K562 (cell line): ENCODE data around the gene RFPL4A. TPM values are rescaled to one million over a fixed set of nuclear protein-coding genes. Genes with fewer than 3 reads are reported as not detected.

Experiments
- ARHGAP35 ChIP-seq: fragments of 450-650 bp; IDR thresholded peaks from 2 replicates; pipeline ENCODE4 v1.6.1; 2018; ENCODE audit not compliant: partially characterized antibody
- CBFA2T3 ChIP-seq: fragments of 450-650 bp; IDR thresholded peaks from 2 replicates; pipeline ENCODE4 v1.6.1; 2017
- CBFB ChIP-seq: sonication (generic); formaldehyde crosslinking; IDR thresholded peaks from 2 replicates; pipeline ENCODE4 v1.4.0; 2020; ENCODE audit warnings: mild to moderate bottlenecking, missing genetic modification reagents
- CCAR2 ChIP-seq: fragments of 200-400 bp; formaldehyde crosslinking; IDR thresholded peaks from 2 replicates; pipeline ENCODE4 v1.6.1; 2017; ENCODE audit warnings: mild to moderate bottlenecking, low read depth, low read length
- EP300 ChIP-seq: IDR thresholded peaks from 2 replicates; pipeline ENCODE4 v1.6.1; 2012; ENCODE audit warnings: low read length, improper control_type of control experiment
- HNRNPH1 ChIP-seq: fragments of 200-400 bp; formaldehyde crosslinking; optimal IDR thresholded peaks from 2 replicates; pipeline ENCODE3; 2017; ENCODE audit warnings: low read depth, mild to moderate bottlenecking, low read length, moderate library complexity
- MAFG ChIP-seq: fragments of 450-650 bp; conservative IDR thresholded peaks from 2 replicates; pipeline ENCODE4 v1.6.1; 2016; ENCODE audit warnings: missing genetic modification characterization, missing compliant biosample characterization
- MGA ChIP-seq: fragments of 450-650 bp; IDR thresholded peaks from 2 replicates; pipeline ENCODE4 v1.6.1; 2016; ENCODE audit warnings: mild to moderate bottlenecking, moderate library complexity
- NBN ChIP-seq: fragments of 450-650 bp; IDR thresholded peaks from 2 replicates; pipeline ENCODE4 v1.6.1; 2016; ENCODE audit warnings: low read depth, mild to moderate bottlenecking
- PYGO2 ChIP-seq: fragments of 450-650 bp; IDR thresholded peaks from 2 replicates; pipeline ENCODE4 v1.6.1; 2016; ENCODE audit warnings: mild to moderate bottlenecking, missing genetic modification characterization, moderate library complexity, missing compliant biosample characterization
- TFE3 ChIP-seq: fragments of 450-650 bp; formaldehyde crosslinking; IDR thresholded peaks from 2 replicates; pipeline ENCODE4 v1.4.0; 2020; ENCODE audit warnings: mild to moderate bottlenecking, mixed read lengths
- ZNF695 ChIP-seq: fragments of 450-650 bp; formaldehyde crosslinking; IDR thresholded peaks from 2 replicates; pipeline ENCODE4 v1.4.0; 2020; ENCODE audit warnings: mild to moderate bottlenecking, moderate library complexity
- polyA plus RNA-seq, 8 experiments: library from polyadenylated mRNA; depleted of rRNA in 4 of 8; stranded (reverse) in 5 of 8; unstranded in 3 of 8; fragments of >200 nt; fragmentation: Nextera tagmentation in 2 of 8; fragmentation: Illumina TruSeq in 1 of 8; extraction: Ambion mirVana in 2 of 8; extraction: Trizol in 1 of 8; gene quantifications; 2 replicates each; pipeline versions ENCODE4 v1.2.1 to v1.2.3, GENCODE V29; 2011 to 2014; ENCODE audit warnings: inconsistent platforms in 1 of 8, missing spikeins in 1 of 8
- total RNA-seq, 7 experiments: library from RNA; depleted of rRNA in 6 of 7; stranded (reverse); fragments of >200 nt in 6 of 7; fragmentation: Illumina TruSeq in 2 of 7; extraction: Trizol in 2 of 7; gene quantifications; 2 replicates each; pipeline versions ENCODE4 v1.2.1 to v1.2.3, GENCODE V29; 2011 to 2021; ENCODE audit warnings: low replicate concordance in 1 of 7
- TF ChIP-seq, protein P1 (sequence below): sonication (generic); formaldehyde crosslinking; IDR thresholded peaks from 2 replicates; pipeline ENCODE4 v1.9.0; 2022; ENCODE audit warnings: mild to moderate bottlenecking, missing genetic modification reagents
- TF ChIP-seq, protein P2 (sequence below): fragments of 450-650 bp; IDR thresholded peaks from 2 replicates; pipeline ENCODE4 v1.6.1; 2016

RFPL4A gene
- total and polyA plus RNA-seq, 9 of the 15 experiments (the other 6 are each of a cell fraction or from before 2014, with no cell fraction given): 0.13 to 1.1 (median 0.23) TPM; not detected in 1

DNA sequence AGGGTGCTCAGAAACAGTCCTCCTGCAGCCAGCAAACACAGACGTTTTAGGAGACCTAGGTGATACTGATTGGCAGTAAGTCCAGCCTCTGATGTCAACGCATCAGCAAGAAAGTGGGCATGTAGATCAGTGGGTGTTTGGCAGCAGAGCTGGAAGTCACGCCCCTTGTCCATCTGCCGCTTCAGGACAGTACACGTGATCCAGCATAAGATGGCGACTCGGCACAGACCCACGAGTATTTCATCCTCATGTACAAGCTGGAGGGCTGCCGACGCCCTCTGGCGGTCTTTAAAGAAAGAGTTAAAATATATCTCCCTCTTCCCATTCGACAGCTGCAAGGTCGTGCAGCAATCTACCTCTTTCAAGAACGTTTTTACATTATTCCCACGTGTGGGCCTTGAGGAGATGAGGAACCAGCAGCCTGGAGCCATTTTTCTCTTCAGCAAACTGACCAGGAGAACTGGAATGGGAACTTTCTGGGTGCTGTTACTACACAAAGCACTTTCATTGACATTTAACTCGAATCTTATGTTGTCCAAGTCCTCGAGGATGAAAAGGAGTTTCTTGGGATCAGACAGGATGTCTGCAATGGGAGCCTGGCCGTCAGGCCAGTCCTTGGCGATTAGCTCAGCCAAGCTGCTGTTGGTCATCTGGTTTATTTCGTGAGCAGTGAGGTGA lies 50.6 kb downstream of the RFPL4A start (continued):
- TF ChIP-seq, protein P1, sequence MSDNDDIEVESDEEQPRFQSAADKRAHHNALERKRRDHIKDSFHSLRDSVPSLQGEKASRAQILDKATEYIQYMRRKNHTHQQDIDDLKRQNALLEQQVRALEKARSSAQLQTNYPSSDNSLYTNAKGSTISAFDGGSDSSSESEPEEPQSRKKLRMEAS (CRISPR knock-in tag): peak; percentile 41; the same call in 1 of the 2 replicates
- TF ChIP-seq ZNF695 (CRISPR knock-in tag) (no peak), MGA (peak; percentile 90), NBN (no peak), MAFG (no peak), ARHGAP35 (no peak), HNRNPH1 (no peak), TFE3 (CRISPR knock-in tag) (peak; percentile 37), CBFA2T3 (no peak), EP300 (0 out of 2 replicates have a peak, but pooled peaks have one; percentile 8), PYGO2 (tag) (no peak), CCAR2 (no peak), CBFB (CRISPR knock-in tag) (no peak)
- TF ChIP-seq, protein P2, sequence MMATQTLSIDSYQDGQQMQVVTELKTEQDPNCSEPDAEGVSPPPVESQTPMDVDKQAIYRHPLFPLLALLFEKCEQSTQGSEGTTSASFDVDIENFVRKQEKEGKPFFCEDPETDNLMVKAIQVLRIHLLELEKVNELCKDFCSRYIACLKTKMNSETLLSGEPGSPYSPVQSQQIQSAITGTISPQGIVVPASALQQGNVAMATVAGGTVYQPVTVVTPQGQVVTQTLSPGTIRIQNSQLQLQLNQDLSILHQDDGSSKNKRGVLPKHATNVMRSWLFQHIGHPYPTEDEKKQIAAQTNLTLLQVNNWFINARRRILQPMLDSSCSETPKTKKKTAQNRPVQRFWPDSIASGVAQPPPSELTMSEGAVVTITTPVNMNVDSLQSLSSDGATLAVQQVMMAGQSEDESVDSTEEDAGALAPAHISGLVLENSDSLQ: peak; percentile 62
